Right cardiac atrium (tissue), 5 donors: ENCODE results near the gene KANSL1. TPM values are rescaled to one million over a fixed set of nuclear protein-coding genes. Genes with fewer than 3 reads are reported as not detected.
"Not testable (repeated sequence)": the region's sequence is repeated elsewhere in the genome, so short reads cannot be mapped to it uniquely, and the experiment has no call there.

Experiments
- ATAC-seq, 2 donors: fragments of 200-7000 bp; cut with Tn5 transposase; one replicate each; pipeline versions ENCODE4 v1.8.0 to v1.9.1; 2020; ENCODE audit warnings: moderate library complexity in 2 of 2, mild to moderate bottlenecking in 1 of 2
- DNase-seq, 3 donors: peaks; one replicate each; pipeline ENCODE4 v3.0.0-alpha.2; 2020
- H3K27ac ChIP-seq: one replicate; pipeline ENCODE4 v1.5.1; 2013; ENCODE audit warnings: mild to moderate bottlenecking, low read length, control low read depth, moderate library complexity
- H3K27me3 ChIP-seq: one replicate; pipeline ENCODE4 v1.6.1; 2013; ENCODE audit not compliant: control insufficient read depth, insufficient read depth
- H3K4me1 ChIP-seq: one replicate; pipeline ENCODE4 v1.6.1; 2013; ENCODE audit warnings: low read length; ENCODE audit not compliant: control insufficient read depth, insufficient read depth
- H3K4me3 ChIP-seq: one replicate; pipeline ENCODE4 v1.5.1; 2013; ENCODE audit warnings: low read length, control low read depth
- H3K9me3 ChIP-seq: one replicate; pipeline ENCODE4 v1.6.1; 2013; ENCODE audit warnings: low read length; ENCODE audit not compliant: control insufficient read depth
- WGBS: extraction: QIAGEN DNeasy Blood & Tissue Kit; methylation state at CpG from one replicate; pipeline ENCODE4 v1.1.7; 2013; 5-methylcytosine and 5-hydroxymethylcytosine counted together
- intact Hi-C, 4 donors: fragments of 100-400 bp; cut with DNase I; formaldehyde crosslinking; loops; one replicate each; pipeline versions ENCODE4 v1.11.0 to v1.14.0; 2022 to 2023
- polyA plus RNA-seq: library from polyadenylated mRNA; stranded (reverse); fragments of 200-250 nt; gene quantifications from one replicate; pipeline ENCODE4 v1.2.3, GENCODE V29; 2013
- total RNA-seq, 4 donors: library from RNA; stranded (reverse); fragmentation: NEBNext Ultra II Directional; extraction: Animal tissue kit (Norgen Biotek cat#: 25700); gene quantifications; one replicate each; pipeline ENCODE4 v1.2.1, GENCODE V29; 2021
- donor health status: healthy with polysubstance abuse.
- donor health status: DM: no; HTN: yes; CAD: no.
- donor health status: DM: no; HTN: no; CAD: no.
- donor health status: DM: no; HTN: yes; CAD: no; lungs with severe emphysema.
- donor health status: DM: yes; HTN: yes; CAD: no.

Gene KANSL1
- total and polyA plus RNA-seq, 5 donors = 15.9 to 53.8 (median 38.2) TPM

DNA sequence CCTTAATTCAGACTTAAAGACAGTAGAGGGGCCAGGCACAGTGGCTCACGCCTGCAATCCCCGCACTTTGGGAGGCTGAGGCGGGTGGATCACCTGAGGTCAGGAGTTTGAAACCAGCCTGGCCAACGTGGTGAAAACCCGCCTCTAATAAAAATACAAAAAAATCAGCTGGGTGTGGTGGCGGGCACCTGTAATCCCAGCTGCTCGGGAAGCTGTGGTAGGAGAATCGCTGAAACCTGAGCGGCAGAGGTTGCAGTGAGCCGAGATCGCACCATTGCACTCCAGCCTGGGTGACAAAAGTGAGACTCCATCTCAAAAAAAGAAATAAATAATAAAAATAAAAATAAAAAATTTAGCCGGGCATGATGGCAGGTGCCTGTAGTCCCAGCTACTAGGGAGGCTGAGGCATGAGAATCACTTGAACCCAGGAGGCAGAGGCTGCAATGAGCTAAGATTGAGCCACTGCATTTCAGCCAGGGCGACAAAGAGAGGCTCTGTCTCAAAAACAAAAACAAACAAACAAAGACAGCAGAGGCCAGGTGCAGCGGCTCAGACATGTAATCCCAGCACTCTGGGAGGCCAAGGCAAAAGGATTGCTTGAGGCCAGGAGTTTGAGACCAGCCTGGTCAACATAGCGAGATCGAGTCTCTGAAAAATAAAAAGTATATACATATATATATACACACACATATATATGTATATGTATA is 12.9 kb downstream of the KANSL1 start:
- DNase-seq, H3K27me3 ChIP-seq, ATAC-seq, H3K9me3 ChIP-seq, H3K27ac ChIP-seq, intact Hi-C loops, H3K4me3 ChIP-seq: not testable (repeated sequence)
- peaks cover 12% of the 10 kb centered on the region for H3K4me1 ChIP-seq
- WGBS = 93% methylated on average over 16 of the region's 16 CpGs

DNA sequence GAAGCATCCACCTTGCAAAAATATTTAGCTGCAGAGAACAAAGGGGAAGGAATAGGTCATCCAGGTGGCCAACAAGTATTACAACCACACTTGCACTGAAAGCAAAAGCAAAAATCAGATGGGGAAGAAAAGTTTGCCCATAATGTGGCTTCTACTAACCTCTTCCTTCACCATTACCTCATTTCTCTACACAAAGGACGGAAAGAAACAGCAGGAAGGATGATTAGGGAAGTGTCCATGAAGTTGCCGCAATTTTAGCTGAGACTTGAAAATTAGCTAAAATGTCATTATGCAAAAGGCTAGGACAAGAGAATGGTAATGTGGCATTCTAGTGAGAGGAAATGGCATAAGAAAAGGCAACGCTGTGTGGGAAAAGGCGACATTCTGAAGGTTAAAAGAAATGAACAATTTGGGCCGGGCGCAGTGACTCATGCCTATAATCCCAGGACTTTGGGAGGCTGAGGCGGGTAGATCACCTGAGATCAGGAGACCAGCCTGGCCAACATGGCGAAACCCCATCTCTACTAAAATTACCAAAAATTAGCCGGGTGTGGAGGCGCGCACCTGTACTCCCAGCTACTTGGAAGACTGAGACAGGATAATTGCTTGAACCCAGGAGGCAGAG is 13.7 kb downstream of the KANSL1 start:
- no peak for DNase-seq
- no peak overlapping the region for H3K27ac ChIP-seq
- H3K4me1 ChIP-seq = peaks cover 8% of the 10 kb centered on the region
- no peaks in the 10 kb centered on the region for H3K9me3 ChIP-seq
- WGBS = 86% methylated on average over 11 of the region's 11 CpGs
- no peaks in the 10 kb centered on the region for H3K27me3 ChIP-seq
- no peak overlapping the region for H3K4me3 ChIP-seq
- ATAC-seq = peak; percentile 25 to 28
- intact Hi-C loops = loop anchor here in 1 of 4 donors (10.0 kb wide), 1 partner anchor 65 kb away; no protein-coding TSS in a partner anchor

- H3K9me3 ChIP-seq = no peaks in the 10 kb centered on the region
- H3K4me3 ChIP-seq = no peak overlapping the region
- H3K4me1 ChIP-seq = peaks cover 7% of the 10 kb centered on the region
- DNase-seq = no peak
- intact Hi-C loops = loop anchor here in 1 of 4 donors (10.0 kb wide), 1 partner anchor 64 kb away; no protein-coding TSS in a partner anchor
- ATAC-seq = no peak
- WGBS = 69% methylated on average over 4 of the region's 4 CpGs
- no peak overlapping the region for H3K27ac ChIP-seq
- H3K27me3 ChIP-seq = no peaks in the 10 kb centered on the region
Measured at GRCh38 chr17:46178550-46179214, 14.5 kb downstream of the KANSL1 start.

GRCh38 chr17:46176975-46177374 is 16.3 kb downstream of the KANSL1 start:
- ATAC-seq = no peak
- 88% methylated on average over 3 of the region's 3 CpGs for WGBS
- Histone ChIP-seq H3K27me3 (no peaks in the 10 kb centered on the region), H3K4me3 (no peak overlapping the region), H3K27ac (no peak overlapping the region), H3K9me3 (no peaks in the 10 kb centered on the region), H3K4me1 (peaks cover 10% of the 10 kb centered on the region)
- DNase-seq = no peak
- intact Hi-C loops = loop anchor here in 1 of 4 donors (10.0 kb wide), 1 partner anchor 62 kb away; no protein-coding TSS in a partner anchor

DNA sequence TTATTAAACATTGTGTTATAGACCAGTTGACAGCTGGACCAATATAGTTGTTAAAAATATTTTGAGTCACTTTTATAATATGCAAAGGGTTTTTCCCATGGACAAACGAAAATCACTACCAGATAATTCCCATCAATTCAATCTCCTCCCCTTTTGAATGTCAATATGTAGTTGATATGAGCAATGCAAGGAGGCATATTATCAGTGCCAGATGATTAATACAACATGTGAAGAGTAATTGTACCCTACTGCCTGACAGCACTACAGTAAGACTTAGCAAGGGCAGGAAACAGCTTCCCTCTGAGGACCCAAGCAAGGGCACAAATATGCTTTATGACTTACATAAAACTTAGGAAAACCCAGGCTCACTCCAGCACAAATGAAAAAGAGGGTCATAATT is 17.3 kb downstream of the KANSL1 start:
- no peak for ATAC-seq

DNA sequence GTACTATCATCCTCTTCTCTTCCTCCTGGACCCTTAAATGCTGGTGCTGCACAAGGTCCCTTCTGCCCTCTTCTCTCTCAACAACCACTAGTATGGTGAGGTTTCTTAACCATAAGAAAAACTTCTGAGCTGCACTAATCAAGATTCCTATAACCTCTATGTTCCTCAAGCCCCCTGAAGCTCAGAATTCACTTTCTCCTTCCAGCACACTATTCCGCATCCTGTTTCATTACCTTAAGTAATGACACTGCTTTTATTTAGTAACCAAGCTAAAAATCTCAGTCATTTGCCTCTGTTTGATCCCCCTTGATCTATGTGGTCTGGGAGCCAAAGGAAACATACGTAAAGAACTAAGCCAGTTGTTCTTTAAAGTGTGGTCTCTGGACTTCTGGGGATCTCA is 20.1 kb downstream of the KANSL1 start:
- intact Hi-C loops = loop anchor here in 1 of 4 donors (10.0 kb wide), 1 partner anchor 58 kb away; no protein-coding TSS in a partner anchor
- H3K27ac ChIP-seq = no peak overlapping the region
- ATAC-seq (no peak), DNase-seq (no peak)
- H3K4me3 ChIP-seq = no peak overlapping the region
- WGBS = 88% methylated on average over 2 of the region's 2 CpGs
- H3K4me1 ChIP-seq = peaks cover 14% of the 10 kb centered on the region
- no peaks in the 10 kb centered on the region for H3K27me3 ChIP-seq
- H3K9me3 ChIP-seq = no peaks in the 10 kb centered on the region

More for the DNA sequence above, 17.3 kb downstream of the KANSL1 start:
- WGBS = 34% methylated on average over 1 of the region's 1 CpG
- no peak overlapping the region for H3K4me3 ChIP-seq
- intact Hi-C loops = loop anchor here in 1 of 4 donors (10.0 kb wide), 1 partner anchor 61 kb away; no protein-coding TSS in a partner anchor
- H3K4me1 ChIP-seq = peaks cover 13% of the 10 kb centered on the region
- no peaks in the 10 kb centered on the region for H3K9me3 ChIP-seq
- H3K27ac ChIP-seq = no peak overlapping the region
- no peaks in the 10 kb centered on the region for H3K27me3 ChIP-seq
- no peak for DNase-seq

DNA sequence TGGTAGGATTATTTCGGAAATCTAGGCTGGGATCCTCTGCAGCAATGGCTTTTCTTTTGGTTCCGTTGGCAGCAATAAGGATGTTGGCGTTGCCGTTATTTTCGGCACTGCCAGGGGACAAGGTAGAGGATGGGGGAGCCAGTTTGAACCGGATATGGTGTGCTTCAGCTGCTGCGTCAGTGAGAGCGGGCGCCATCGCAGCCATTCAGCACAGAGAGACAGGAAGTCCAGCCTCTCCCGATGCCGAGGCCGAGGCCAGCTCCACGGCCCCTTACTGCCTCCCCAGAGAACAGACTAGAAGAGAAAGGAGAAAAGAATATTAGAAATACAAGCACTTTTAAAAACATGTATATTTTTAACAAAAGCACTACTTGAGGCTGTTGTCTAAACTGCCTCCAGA is 21.3 kb downstream of the KANSL1 start:
- H3K4me1 ChIP-seq = peaks cover 14% of the 10 kb centered on the region
- ATAC-seq (peak; percentile 34 to 46), DNase-seq (peak in 1 of 3 donors; percentile 55)
- WGBS = 80% methylated on average over 14 of the region's 14 CpGs
- H3K4me3 ChIP-seq = no peak overlapping the region
- intact Hi-C loops = loop anchor here in 1 of 4 donors (10.0 kb wide), 1 partner anchor 57 kb away; no protein-coding TSS in a partner anchor
- H3K27ac ChIP-seq = no peak overlapping the region
- H3K9me3 ChIP-seq = no peaks in the 10 kb centered on the region
- H3K27me3 ChIP-seq = no peaks in the 10 kb centered on the region

- intact Hi-C loops = loop anchor here in 1 of 4 donors (10.0 kb wide), 1 partner anchor 56 kb away; no protein-coding TSS in a partner anchor
- Histone ChIP-seq H3K27ac (no peak overlapping the region), H3K4me1 (peaks cover 13% of the 10 kb centered on the region), H3K4me3 (no peak overlapping the region), H3K9me3 (no peaks in the 10 kb centered on the region), H3K27me3 (no peaks in the 10 kb centered on the region)
- 82% methylated on average over 11 of the region's 11 CpGs for WGBS
- DNase-seq (no peak), ATAC-seq (peak in 1 of 2 donors; percentile 17)
Measured at GRCh38 chr17:46170639-46171429, 22.4 kb downstream of the KANSL1 start.

GRCh38 chr17:46169913-46170638 is 23.2 kb downstream of the KANSL1 start:
- DNase-seq = no peak
- Histone ChIP-seq H3K27me3 (no peaks in the 10 kb centered on the region), H3K9me3 (no peaks in the 10 kb centered on the region), H3K27ac (no peak overlapping the region), H3K4me3 (no peak overlapping the region), H3K4me1 (peaks cover 16% of the 10 kb centered on the region)
- WGBS = 92% methylated on average over 9 of the region's 9 CpGs
- no peak for ATAC-seq
- intact Hi-C loops = loop anchor here in 1 of 4 donors (10.0 kb wide), 1 partner anchor 55 kb away; no protein-coding TSS in a partner anchor
